ENCODE measurements around the gene GRAMD4.
"Not testable (repeated sequence)": the region's sequence is repeated elsewhere in the genome, so short reads cannot be mapped to it uniquely, and the experiment has no call there.

GRAMD4 gene

GRCh38 chr22:46628756-46629155 lies 8.6 kb downstream of the GRAMD4 start:
- H3K27ac Mint-ChIP-seq: no peak overlapping the region
- no peaks in the 10 kb centered on the region for H3K9me3 Mint-ChIP-seq
- no peak for DNase-seq
- H3K4me1 Mint-ChIP-seq: peaks cover 3% of the 10 kb centered on the region
- H3K27me3 Mint-ChIP-seq: no peaks in the 10 kb centered on the region
- no peaks in the 10 kb centered on the region for H3K36me3 Mint-ChIP-seq (ENCODE audit: low read depth)
- no peak for ATAC-seq
- H3K4me3 Mint-ChIP-seq: no peak overlapping the region

DNA sequence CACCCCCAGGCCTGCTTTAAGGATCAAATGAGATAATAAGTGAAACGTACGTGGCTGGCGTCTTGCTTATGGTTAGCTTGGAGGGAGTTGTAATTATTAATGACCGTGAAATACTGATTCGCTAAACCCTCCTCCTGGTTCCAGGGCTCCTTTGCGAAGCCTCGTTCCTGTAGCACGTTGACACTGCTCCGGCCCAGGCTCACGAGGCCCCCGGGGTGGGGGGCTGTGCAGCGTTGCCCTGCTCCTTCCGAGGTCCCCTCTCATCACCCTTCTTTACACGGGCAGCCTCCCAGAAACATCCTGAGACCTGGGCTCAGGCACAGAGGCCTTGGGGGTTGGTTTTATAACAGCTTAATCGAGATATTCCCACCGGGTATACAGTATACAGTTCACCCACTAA lies 9.1 kb downstream of the GRAMD4 start:
- Mint-ChIP-seq H3K4me1 (no peaks in the 10 kb centered on the region), H3K27me3 (no peaks in the 10 kb centered on the region), H3K4me3 (no peak overlapping the region), H3K27ac (no peak overlapping the region), H3K36me3 (ENCODE audit: low read depth) (no peaks in the 10 kb centered on the region), H3K9me3 (no peaks in the 10 kb centered on the region)
- no peak for ATAC-seq
- no peak for DNase-seq

DNA sequence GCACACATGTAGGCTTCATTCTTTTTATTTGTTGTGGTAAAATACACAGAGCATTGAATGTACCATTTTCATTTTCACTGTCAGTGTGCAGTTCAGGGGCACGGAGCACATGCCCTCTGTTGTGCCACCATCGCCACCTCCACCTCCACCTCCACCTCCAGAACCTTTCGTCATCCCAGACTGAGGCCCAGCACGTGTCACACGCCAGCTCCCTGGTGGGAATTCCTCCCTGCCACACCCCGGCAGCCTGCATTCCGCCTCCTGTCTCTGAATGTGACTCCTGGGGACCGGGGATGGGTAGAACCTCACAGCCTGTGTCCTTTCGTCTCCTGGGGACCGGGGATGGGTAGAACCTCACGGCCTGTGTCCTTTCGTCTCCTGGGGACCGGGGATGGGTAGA lies 10.9 kb downstream of the GRAMD4 start:
- Mint-ChIP-seq H3K36me3 (ENCODE audit: low read depth) (no peaks in the 10 kb centered on the region), H3K27me3 (no peaks in the 10 kb centered on the region), H3K4me3 (no peak overlapping the region), H3K4me1 (no peaks in the 10 kb centered on the region), H3K9me3 (no peaks in the 10 kb centered on the region), H3K27ac (no peak overlapping the region)
- DNase-seq (no peak), ATAC-seq (no peak)

GRCh38 chr22:46632646-46633249 lies 12.6 kb downstream of the GRAMD4 start:
- Mint-ChIP-seq H3K27me3 (no peaks in the 10 kb centered on the region), H3K27ac (no peak overlapping the region), H3K9me3 (no peaks in the 10 kb centered on the region), H3K4me3 (no peak overlapping the region), H3K4me1 (no peaks in the 10 kb centered on the region), H3K36me3 (ENCODE audit: low read depth) (no peaks in the 10 kb centered on the region)
- no peak for ATAC-seq
- DNase-seq: no peak

DNA sequence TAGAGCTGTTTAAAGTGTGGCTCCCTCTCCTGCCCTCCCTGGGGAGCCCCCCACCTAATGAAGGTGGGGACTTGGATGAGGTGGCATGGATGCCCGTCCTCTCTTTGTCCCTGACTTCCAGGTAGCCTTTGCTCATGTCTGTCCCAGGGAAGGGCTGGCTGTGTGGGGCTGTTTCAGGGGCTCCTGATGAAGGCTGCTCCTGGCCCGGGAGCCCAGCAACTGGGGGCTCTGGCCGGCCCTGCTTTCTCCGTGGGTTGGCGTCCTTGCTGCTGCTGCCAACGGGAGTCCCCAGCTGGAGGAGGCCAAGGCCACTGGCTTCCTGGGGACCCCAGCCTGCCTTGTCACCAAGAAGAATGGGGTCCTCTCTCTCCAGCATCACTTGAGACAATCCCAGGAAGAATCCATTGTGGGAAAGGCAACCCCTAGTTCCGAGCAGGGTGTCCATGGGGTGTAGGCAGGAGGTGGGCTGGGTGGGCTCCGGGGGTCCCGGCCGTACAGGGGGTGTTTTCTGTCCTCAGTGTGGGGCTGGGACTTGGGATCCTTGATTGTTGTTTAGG lies 13.2 kb downstream of the GRAMD4 start:
- Mint-ChIP-seq H3K27ac (no peak overlapping the region), H3K27me3 (no peaks in the 10 kb centered on the region), H3K36me3 (ENCODE audit: low read depth) (no peaks in the 10 kb centered on the region), H3K4me3 (no peak overlapping the region), H3K4me1 (no peaks in the 10 kb centered on the region), H3K9me3 (no peaks in the 10 kb centered on the region)
- ATAC-seq (no peak), DNase-seq (no peak)

DNA sequence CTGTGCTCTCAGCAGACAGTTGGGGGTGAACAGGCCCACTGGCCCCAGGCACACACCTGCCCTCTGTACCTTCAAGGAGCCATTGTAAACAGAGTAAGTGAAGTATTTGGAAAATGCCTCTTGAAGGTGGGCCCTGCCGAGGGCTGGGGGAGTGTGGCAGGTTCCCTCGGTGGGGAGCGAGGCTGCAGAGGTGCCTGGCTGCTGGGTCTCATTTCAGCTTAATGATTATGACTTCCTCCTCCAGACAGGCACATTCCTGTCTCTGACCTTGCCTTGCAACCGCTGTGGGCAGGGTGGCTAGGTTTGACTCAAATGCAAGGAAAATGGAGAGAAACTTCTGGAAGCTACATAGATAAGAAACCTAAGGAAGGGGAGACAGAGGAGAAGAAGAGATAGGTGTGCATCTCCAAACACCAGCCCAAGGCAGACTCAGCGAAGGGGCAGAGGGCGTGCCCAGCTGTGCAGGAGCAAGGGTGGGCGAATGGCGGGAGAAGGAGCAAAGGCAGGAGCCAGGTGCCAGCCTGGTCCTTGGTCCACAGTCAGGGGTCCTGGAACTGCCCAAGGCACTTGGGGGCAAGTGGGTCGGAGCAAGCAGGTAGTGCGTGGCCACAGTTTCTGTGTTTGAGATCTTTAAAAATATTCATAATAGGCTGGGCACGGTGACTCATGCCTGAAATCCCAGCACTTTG lies 14.0 kb downstream of the GRAMD4 start:
- Mint-ChIP-seq H3K4me3 (no peak overlapping the region), H3K27ac (no peak overlapping the region), H3K36me3 (ENCODE audit: low read depth) (no peaks in the 10 kb centered on the region), H3K27me3 (no peaks in the 10 kb centered on the region), H3K4me1 (peaks cover 1% of the 10 kb centered on the region), H3K9me3 (no peaks in the 10 kb centered on the region)
- ATAC-seq (no peak), DNase-seq (no peak)

DNA sequence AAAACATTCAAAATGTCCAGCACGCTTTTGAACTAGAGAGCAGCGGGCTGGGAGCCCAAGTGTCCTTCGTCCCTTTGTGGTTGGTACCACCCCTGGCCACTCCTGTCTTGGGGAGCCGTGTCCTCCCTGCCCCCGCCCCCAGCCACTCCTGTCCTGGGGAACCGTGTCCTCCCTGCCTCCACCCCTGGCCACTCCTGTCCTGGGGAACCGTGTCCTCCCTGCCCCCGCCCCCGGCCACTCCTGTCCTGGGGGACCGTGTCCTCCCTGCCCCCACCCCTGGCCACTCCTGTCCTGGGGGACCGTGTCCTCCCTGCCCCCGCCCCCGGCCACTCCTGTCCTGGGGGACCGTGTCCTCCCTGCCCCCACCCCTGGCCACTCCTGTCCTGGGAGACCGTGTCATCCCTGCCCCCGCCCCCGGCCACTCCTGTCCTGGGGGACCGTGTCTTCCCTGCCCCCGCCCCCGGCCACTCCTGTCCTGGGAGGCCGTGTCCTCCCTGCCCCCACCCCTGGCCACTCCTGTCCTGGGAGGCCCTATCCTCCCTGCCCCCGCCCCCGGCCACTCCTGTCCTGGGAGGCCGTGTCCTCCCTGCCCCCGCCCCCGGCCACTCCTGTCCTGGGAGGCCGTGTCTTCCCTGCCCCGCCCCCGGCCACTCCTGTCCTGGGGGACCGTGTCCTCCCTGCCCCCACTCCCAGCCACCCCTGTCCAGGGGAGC lies 14.9 kb downstream of the GRAMD4 start:
- H3K27me3 Mint-ChIP-seq; H3K4me1 Mint-ChIP-seq; H3K36me3 Mint-ChIP-seq (ENCODE audit: low read depth); H3K27ac Mint-ChIP-seq; DNase-seq; ATAC-seq; H3K9me3 Mint-ChIP-seq; H3K4me3 Mint-ChIP-seq: not testable (repeated sequence)

GRCh38 chr22:46635756-46636155 lies 15.6 kb downstream of the GRAMD4 start:
- Mint-ChIP-seq H3K4me3 (no peak overlapping the region), H3K27ac (no peak overlapping the region), H3K36me3 (ENCODE audit: low read depth) (no peaks in the 10 kb centered on the region), H3K9me3 (no peaks in the 10 kb centered on the region), H3K27me3 (no peaks in the 10 kb centered on the region), H3K4me1 (peaks cover 1% of the 10 kb centered on the region)
- DNase-seq (no peak), ATAC-seq (no peak)

- no peaks in the 10 kb centered on the region for H3K27me3 Mint-ChIP-seq
- H3K27ac Mint-ChIP-seq: no peak overlapping the region
- DNase-seq (no peak), ATAC-seq (no peak)
- H3K36me3 Mint-ChIP-seq (ENCODE audit: low read depth): no peaks in the 10 kb centered on the region
- peaks cover 1% of the 10 kb centered on the region for H3K4me1 Mint-ChIP-seq
- no peaks in the 10 kb centered on the region for H3K9me3 Mint-ChIP-seq
- H3K4me3 Mint-ChIP-seq: no peak overlapping the region
Observed at GRCh38 chr22:46636221-46637002, 16.2 kb downstream of the GRAMD4 start.

DNA sequence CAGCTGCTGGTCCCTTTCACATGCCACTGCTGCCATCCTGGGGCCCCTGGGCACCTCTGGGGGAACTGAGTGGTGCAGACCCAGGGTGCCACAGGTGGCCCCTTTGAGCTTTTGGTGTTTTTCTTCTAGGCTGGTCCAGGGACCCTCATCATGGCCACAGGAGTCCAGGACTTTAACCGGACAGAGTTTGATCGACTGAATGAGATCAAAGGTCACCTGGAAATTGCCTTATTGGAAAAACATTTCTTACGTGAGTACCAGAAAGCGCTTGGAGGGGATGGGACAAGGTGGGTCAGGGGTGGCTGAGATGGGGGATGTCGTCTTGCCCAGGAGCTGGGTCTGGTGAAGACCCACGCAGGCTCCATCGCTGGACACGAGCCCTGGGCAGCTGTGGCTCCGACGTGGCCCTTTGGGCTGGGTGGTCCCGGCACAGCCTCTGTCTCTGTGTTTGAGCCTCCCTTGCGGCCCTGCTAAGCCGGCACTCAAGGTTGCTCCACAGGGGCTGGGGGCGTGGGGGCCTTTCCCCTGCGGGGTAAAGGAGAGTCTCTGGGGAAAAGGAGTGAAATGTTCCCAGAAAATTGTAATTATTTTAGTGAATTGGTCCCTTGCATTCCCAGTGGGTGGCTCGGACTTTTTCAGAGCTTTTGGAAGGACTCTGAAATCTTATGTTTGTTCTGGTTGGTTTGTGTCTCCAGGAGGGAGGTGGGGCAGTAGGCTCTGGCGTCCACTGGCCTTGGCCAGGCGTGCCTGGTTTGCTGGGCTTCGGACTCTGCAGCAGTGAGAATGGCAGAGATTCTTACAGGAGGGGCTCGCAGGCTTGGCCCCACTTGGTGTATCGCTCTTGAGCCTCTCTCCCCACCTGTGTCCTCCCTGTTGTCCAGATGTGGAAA lies 17.8 kb downstream of the GRAMD4 start:
- Mint-ChIP-seq H3K4me3 (no peak overlapping the region), H3K27ac (no peak overlapping the region), H3K27me3 (no peaks in the 10 kb centered on the region), H3K4me1 (peaks cover 1% of the 10 kb centered on the region), H3K9me3 (peaks cover 1% of the 10 kb centered on the region), H3K36me3 (ENCODE audit: low read depth) (no peaks in the 10 kb centered on the region)
- no peak for DNase-seq
- no peak for ATAC-seq

DNA sequence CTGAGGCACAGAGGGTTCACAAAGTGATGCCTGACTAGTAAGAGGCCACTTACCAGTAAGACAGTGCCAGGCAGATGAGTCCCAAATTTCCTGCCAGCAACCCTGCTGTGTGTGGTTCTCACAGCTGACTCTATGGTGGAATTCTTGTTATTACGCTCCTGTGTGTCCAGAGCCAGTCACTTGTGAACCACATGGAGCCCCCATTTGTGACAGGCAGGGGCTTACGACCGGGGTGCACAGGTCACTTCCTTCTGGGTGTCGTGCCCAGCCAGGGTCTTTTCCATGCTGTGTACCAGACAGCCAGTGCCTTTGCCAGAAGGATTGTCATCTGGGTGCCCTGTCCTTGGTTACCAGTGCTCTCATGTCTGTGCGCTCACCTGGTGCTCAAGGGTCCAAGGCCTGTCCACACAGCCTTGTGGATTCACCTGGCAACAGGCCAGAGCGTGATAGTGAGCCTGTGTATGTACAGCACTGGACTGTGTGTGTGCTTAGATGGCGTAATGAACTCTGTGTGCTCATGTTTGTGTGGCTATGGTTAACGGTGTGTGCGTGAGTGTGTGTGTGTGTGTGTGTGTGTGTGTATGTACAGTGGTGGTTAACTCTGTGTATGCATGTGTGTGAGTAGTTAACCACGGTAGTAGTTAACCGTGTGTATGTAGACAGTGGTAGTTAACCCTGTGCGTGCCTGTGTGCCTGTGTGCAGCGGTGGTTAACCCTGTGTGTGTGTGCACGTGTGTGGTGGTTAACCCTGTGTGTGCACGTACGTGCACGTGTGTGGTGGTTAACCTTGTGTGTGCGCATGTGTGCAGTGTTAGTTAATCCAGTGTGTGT lies 18.6 kb downstream of the GRAMD4 start:
- Mint-ChIP-seq H3K27ac (no peak overlapping the region), H3K9me3 (peaks cover 5% of the 10 kb centered on the region), H3K36me3 (ENCODE audit: low read depth) (no peaks in the 10 kb centered on the region), H3K4me3 (no peak overlapping the region), H3K4me1 (peaks cover 1% of the 10 kb centered on the region), H3K27me3 (no peaks in the 10 kb centered on the region)
- ATAC-seq (no peak), DNase-seq (no peak)

DNA sequence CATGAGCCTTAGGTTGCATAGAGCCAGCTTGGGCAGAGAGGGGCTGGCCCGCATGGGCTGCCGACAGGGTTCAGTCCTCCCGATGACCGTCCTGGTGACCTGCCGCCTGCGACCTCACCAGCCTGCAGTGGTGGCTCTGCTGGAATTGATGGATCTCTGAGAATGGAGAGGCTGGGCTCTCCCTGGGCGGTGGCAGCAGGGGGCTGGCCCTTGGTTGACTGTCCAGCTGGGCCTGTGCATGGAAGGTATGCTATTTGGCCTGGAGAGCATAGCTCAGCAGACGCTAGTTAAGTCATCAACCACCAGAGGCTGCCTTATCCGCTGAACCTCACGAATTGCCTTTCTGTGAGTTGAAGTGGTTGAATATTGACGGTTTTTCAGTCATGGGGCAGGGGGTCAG lies 19.7 kb downstream of the GRAMD4 start:
- peaks cover 1% of the 10 kb centered on the region for H3K4me1 Mint-ChIP-seq
- no peak for ATAC-seq
- H3K4me3 Mint-ChIP-seq: no peak overlapping the region
- H3K27me3 Mint-ChIP-seq: no peaks in the 10 kb centered on the region
- peaks cover 5% of the 10 kb centered on the region for H3K9me3 Mint-ChIP-seq
- no peak overlapping the region for H3K27ac Mint-ChIP-seq
- H3K36me3 Mint-ChIP-seq (ENCODE audit: low read depth): no peaks in the 10 kb centered on the region
- DNase-seq: no peak

Data from activated naive CD8-positive, alpha-beta T cell treated with anti-CD3 and anti-CD28 coated beads, Interleukin-2, amount 50 U/mL, for 24 hours (primary cell).